Testis (tissue), 2 donors: ENCODE data around the gene ZBTB22.
"Not testable (repeated sequence)": the region's sequence is repeated elsewhere in the genome, so short reads cannot be mapped to it uniquely, and the experiment has no call there.

ENCODE experiments used
- POLR2A ChIP-seq: fragments of 450-650 bp; IDR thresholded peaks from one replicate; pipeline ENCODE4 v1.6.1; 2017; ENCODE audit warnings: antibody characterized with exemption, mild to moderate bottlenecking, moderate library complexity
- TF ChIP-seq, protein P1 (sequence below), 3 experiments: fragments of 450-650 bp in 2 of 3; fragments of 200-600 bp in 1 of 3; sonication (generic) in 1 of 3; IDR thresholded peaks; one replicate each; pipeline ENCODE4 v1.5.1; 2016 to 2019; ENCODE audit warnings: antibody characterized with exemption in 3 of 3, mild to moderate bottlenecking in 2 of 3, moderate library complexity in 1 of 3

DNA sequence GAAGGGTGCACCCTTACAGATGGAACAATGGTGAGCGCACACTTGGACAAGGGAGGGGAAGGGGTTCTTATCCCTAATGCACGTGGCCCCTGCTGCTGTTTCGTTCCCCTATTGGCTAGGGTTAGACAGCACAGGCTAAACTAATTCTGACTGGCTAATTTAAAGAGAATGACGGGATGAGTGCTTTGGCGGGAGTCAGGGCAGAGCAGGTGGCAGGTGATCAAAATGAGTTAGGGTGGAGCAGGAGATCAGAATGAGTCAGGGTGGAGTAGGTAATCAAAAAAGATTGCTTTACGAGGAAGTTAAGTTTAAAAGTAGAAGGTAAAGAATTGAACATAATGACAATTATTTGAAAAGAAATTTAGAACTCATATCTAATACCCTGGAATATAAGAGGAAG is 38.3 kb upstream of the ZBTB22 start:
- TF ChIP-seq, protein P1, sequence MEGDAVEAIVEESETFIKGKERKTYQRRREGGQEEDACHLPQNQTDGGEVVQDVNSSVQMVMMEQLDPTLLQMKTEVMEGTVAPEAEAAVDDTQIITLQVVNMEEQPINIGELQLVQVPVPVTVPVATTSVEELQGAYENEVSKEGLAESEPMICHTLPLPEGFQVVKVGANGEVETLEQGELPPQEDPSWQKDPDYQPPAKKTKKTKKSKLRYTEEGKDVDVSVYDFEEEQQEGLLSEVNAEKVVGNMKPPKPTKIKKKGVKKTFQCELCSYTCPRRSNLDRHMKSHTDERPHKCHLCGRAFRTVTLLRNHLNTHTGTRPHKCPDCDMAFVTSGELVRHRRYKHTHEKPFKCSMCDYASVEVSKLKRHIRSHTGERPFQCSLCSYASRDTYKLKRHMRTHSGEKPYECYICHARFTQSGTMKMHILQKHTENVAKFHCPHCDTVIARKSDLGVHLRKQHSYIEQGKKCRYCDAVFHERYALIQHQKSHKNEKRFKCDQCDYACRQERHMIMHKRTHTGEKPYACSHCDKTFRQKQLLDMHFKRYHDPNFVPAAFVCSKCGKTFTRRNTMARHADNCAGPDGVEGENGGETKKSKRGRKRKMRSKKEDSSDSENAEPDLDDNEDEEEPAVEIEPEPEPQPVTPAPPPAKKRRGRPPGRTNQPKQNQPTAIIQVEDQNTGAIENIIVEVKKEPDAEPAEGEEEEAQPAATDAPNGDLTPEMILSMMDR (IDR thresholded peaks at IDR 0.05), result not testable (repeated sequence)
- TF ChIP-seq POLR2A, result not testable (repeated sequence)
